Measurements from ENCODE around the gene MRFAP1L1.
"Not testable (repeated sequence)": the region's sequence is repeated elsewhere in the genome, so short reads cannot be mapped to it uniquely, and the experiment has no call there.

Gene MRFAP1L1

GRCh38 chr4:6673191-6673659 is 36.4 kb downstream of the MRFAP1L1 start:
- H3K27me3 ChIP-seq (ENCODE audit: control insufficient read depth in 1 of 2, insufficient read depth in 2 of 2, low read length in 2 of 2); H3K9me3 ChIP-seq (ENCODE audit: control insufficient read depth in 2 of 2, low read length in 2 of 2); H3K36me3 ChIP-seq (ENCODE audit: control insufficient read depth in 2 of 2, insufficient read depth in 2 of 2, low read length in 2 of 2): not testable (repeated sequence)
- Histone ChIP-seq H3K27ac (ENCODE audit: low read length) (peak overlapping the region; percentile 77), H3K4me1 (ENCODE audit: control insufficient read depth, insufficient read depth, low read length) (peaks cover 34% of the 10 kb centered on the region), H3K9ac (ENCODE audit: low read length in 2 of 2) (peak overlapping the region; percentile 80 to 81), H3K4me3 (ENCODE audit: low read length in 2 of 2) (peak overlapping the region; percentile 76 to 83)

GRCh38 chr4:6672541-6673190 is 37.0 kb downstream of the MRFAP1L1 start:
- Histone ChIP-seq H3K4me1 (ENCODE audit: control insufficient read depth, insufficient read depth, low read length) (peaks cover 34% of the 10 kb centered on the region), H3K4me3 (ENCODE audit: low read length in 2 of 2) (peak overlapping the region in 1 of 2 donors; percentile 83)
- not testable (repeated sequence) for H3K9ac ChIP-seq (ENCODE audit: low read length in 2 of 2); H3K27ac ChIP-seq (ENCODE audit: low read length); H3K9me3 ChIP-seq (ENCODE audit: control insufficient read depth in 2 of 2, low read length in 2 of 2); H3K36me3 ChIP-seq (ENCODE audit: control insufficient read depth in 2 of 2, insufficient read depth in 2 of 2, low read length in 2 of 2); H3K27me3 ChIP-seq (ENCODE audit: control insufficient read depth in 1 of 2, insufficient read depth in 2 of 2, low read length in 2 of 2)

GRCh38 chr4:6672131-6672530 is 37.5 kb downstream of the MRFAP1L1 start:
- no peaks in the 10 kb centered on the region for H3K27me3 ChIP-seq (ENCODE audit: control insufficient read depth in 1 of 2, insufficient read depth in 2 of 2, low read length in 2 of 2)
- no peak overlapping the region for H3K27ac ChIP-seq (ENCODE audit: low read length)
- H3K4me3 ChIP-seq (ENCODE audit: low read length in 2 of 2), result no peak overlapping the region
- peaks cover 0 to 9% of the 10 kb centered on the region in 2 donors for H3K36me3 ChIP-seq (ENCODE audit: control insufficient read depth in 2 of 2, insufficient read depth in 2 of 2, low read length in 2 of 2)
- peaks cover 29% of the 10 kb centered on the region for H3K4me1 ChIP-seq (ENCODE audit: control insufficient read depth, insufficient read depth, low read length)
- H3K9me3 ChIP-seq (ENCODE audit: control insufficient read depth in 2 of 2, low read length in 2 of 2), result no peaks in the 10 kb centered on the region
- H3K9ac ChIP-seq (ENCODE audit: low read length in 2 of 2), result no peak overlapping the region

GRCh38 chr4:6671648-6672047 is 38.0 kb downstream of the MRFAP1L1 start:
- Histone ChIP-seq H3K27me3 (ENCODE audit: control insufficient read depth in 1 of 2, insufficient read depth in 2 of 2, low read length in 2 of 2) (no peaks in the 10 kb centered on the region), H3K9ac (ENCODE audit: low read length in 2 of 2) (no peak overlapping the region), H3K27ac (ENCODE audit: low read length) (no peak overlapping the region), H3K4me1 (ENCODE audit: control insufficient read depth, insufficient read depth, low read length) (peaks cover 24% of the 10 kb centered on the region), H3K4me3 (ENCODE audit: low read length in 2 of 2) (no peak overlapping the region), H3K36me3 (ENCODE audit: control insufficient read depth in 2 of 2, insufficient read depth in 2 of 2, low read length in 2 of 2) (peaks cover 0 to 9% of the 10 kb centered on the region in 2 donors), H3K9me3 (ENCODE audit: control insufficient read depth in 2 of 2, low read length in 2 of 2) (no peaks in the 10 kb centered on the region)

- H3K27ac ChIP-seq (ENCODE audit: low read length), result no peak overlapping the region
- no peak overlapping the region for H3K9ac ChIP-seq (ENCODE audit: low read length in 2 of 2)
- H3K4me1 ChIP-seq (ENCODE audit: control insufficient read depth, insufficient read depth, low read length), result peaks cover 10% of the 10 kb centered on the region
- H3K27me3 ChIP-seq (ENCODE audit: control insufficient read depth in 1 of 2, insufficient read depth in 2 of 2, low read length in 2 of 2), result peaks cover 0 to 9% of the 10 kb centered on the region in 2 donors
- no peaks in the 10 kb centered on the region for H3K9me3 ChIP-seq (ENCODE audit: control insufficient read depth in 2 of 2, low read length in 2 of 2)
- H3K36me3 ChIP-seq (ENCODE audit: control insufficient read depth in 2 of 2, insufficient read depth in 2 of 2, low read length in 2 of 2), result peaks cover 0 to 4% of the 10 kb centered on the region in 2 donors
- no peak overlapping the region for H3K4me3 ChIP-seq (ENCODE audit: low read length in 2 of 2)
Observed at GRCh38 chr4:6668391-6668790, 41.3 kb downstream of the MRFAP1L1 start.

- H3K36me3 ChIP-seq (ENCODE audit: control insufficient read depth in 2 of 2, insufficient read depth in 2 of 2, low read length in 2 of 2), result peaks cover 0 to 4% of the 10 kb centered on the region in 2 donors
- H3K9me3 ChIP-seq (ENCODE audit: control insufficient read depth in 2 of 2, low read length in 2 of 2), result no peaks in the 10 kb centered on the region
- no peak overlapping the region for H3K27ac ChIP-seq (ENCODE audit: low read length)
- no peak overlapping the region for H3K9ac ChIP-seq (ENCODE audit: low read length in 2 of 2)
- peaks cover 10% of the 10 kb centered on the region for H3K4me1 ChIP-seq (ENCODE audit: control insufficient read depth, insufficient read depth, low read length)
- H3K27me3 ChIP-seq (ENCODE audit: control insufficient read depth in 1 of 2, insufficient read depth in 2 of 2, low read length in 2 of 2), result peaks cover 0 to 9% of the 10 kb centered on the region in 2 donors
- no peak overlapping the region for H3K4me3 ChIP-seq (ENCODE audit: low read length in 2 of 2)
Observed at GRCh38 chr4:6665320-6665654, 44.4 kb downstream of the MRFAP1L1 start.

- no peaks in the 10 kb centered on the region for H3K36me3 ChIP-seq (ENCODE audit: control insufficient read depth in 2 of 2, insufficient read depth in 2 of 2, low read length in 2 of 2)
- no peak overlapping the region for H3K27ac ChIP-seq (ENCODE audit: low read length)
- peaks cover 0 to 9% of the 10 kb centered on the region in 2 donors for H3K27me3 ChIP-seq (ENCODE audit: control insufficient read depth in 1 of 2, insufficient read depth in 2 of 2, low read length in 2 of 2)
- peak overlapping the region; percentile 20 to 67 for H3K4me3 ChIP-seq (ENCODE audit: low read length in 2 of 2)
- peaks cover 15% of the 10 kb centered on the region for H3K4me1 ChIP-seq (ENCODE audit: control insufficient read depth, insufficient read depth, low read length)
- H3K9ac ChIP-seq (ENCODE audit: low read length in 2 of 2), result peak overlapping the region in 1 of 2 donors; percentile 32
- no peaks in the 10 kb centered on the region for H3K9me3 ChIP-seq (ENCODE audit: control insufficient read depth in 2 of 2, low read length in 2 of 2)
Observed at GRCh38 chr4:6663596-6664393, 45.9 kb downstream of the MRFAP1L1 start.

- no peaks in the 10 kb centered on the region for H3K9me3 ChIP-seq (ENCODE audit: control insufficient read depth in 2 of 2, low read length in 2 of 2)
- H3K9ac ChIP-seq (ENCODE audit: low read length in 2 of 2), result no peak overlapping the region
- peaks cover 21% of the 10 kb centered on the region for H3K4me1 ChIP-seq (ENCODE audit: control insufficient read depth, insufficient read depth, low read length)
- H3K4me3 ChIP-seq (ENCODE audit: low read length in 2 of 2), result no peak overlapping the region
- H3K27me3 ChIP-seq (ENCODE audit: control insufficient read depth in 1 of 2, insufficient read depth in 2 of 2, low read length in 2 of 2), result peaks cover 0 to 9% of the 10 kb centered on the region in 2 donors
- no peak overlapping the region for H3K27ac ChIP-seq (ENCODE audit: low read length)
- no peaks in the 10 kb centered on the region for H3K36me3 ChIP-seq (ENCODE audit: control insufficient read depth in 2 of 2, insufficient read depth in 2 of 2, low read length in 2 of 2)
Observed at GRCh38 chr4:6662591-6662990, 47.1 kb downstream of the MRFAP1L1 start.

- no peaks in the 10 kb centered on the region for H3K9me3 ChIP-seq (ENCODE audit: control insufficient read depth in 2 of 2, low read length in 2 of 2)
- H3K4me1 ChIP-seq (ENCODE audit: control insufficient read depth, insufficient read depth, low read length), result peaks cover 21% of the 10 kb centered on the region
- no peak overlapping the region for H3K9ac ChIP-seq (ENCODE audit: low read length in 2 of 2)
- H3K4me3 ChIP-seq (ENCODE audit: low read length in 2 of 2), result no peak overlapping the region
- no peak overlapping the region for H3K27ac ChIP-seq (ENCODE audit: low read length)
- H3K36me3 ChIP-seq (ENCODE audit: control insufficient read depth in 2 of 2, insufficient read depth in 2 of 2, low read length in 2 of 2), result no peaks in the 10 kb centered on the region
- peaks cover 0 to 6% of the 10 kb centered on the region in 2 donors for H3K27me3 ChIP-seq (ENCODE audit: control insufficient read depth in 1 of 2, insufficient read depth in 2 of 2, low read length in 2 of 2)
Observed at GRCh38 chr4:6660430-6660829, 49.2 kb downstream of the MRFAP1L1 start.

- peaks cover 21% of the 10 kb centered on the region for H3K4me1 ChIP-seq (ENCODE audit: control insufficient read depth, insufficient read depth, low read length)
- H3K27ac ChIP-seq (ENCODE audit: low read length), result no peak overlapping the region
- peaks cover 0 to 3% of the 10 kb centered on the region in 2 donors for H3K27me3 ChIP-seq (ENCODE audit: control insufficient read depth in 1 of 2, insufficient read depth in 2 of 2, low read length in 2 of 2)
- no peak overlapping the region for H3K4me3 ChIP-seq (ENCODE audit: low read length in 2 of 2)
- no peak overlapping the region for H3K9ac ChIP-seq (ENCODE audit: low read length in 2 of 2)
- no peaks in the 10 kb centered on the region for H3K9me3 ChIP-seq (ENCODE audit: control insufficient read depth in 2 of 2, low read length in 2 of 2)
- H3K36me3 ChIP-seq (ENCODE audit: control insufficient read depth in 2 of 2, insufficient read depth in 2 of 2, low read length in 2 of 2), result no peaks in the 10 kb centered on the region
Observed at GRCh38 chr4:6659897-6660296, 49.8 kb downstream of the MRFAP1L1 start.

GRCh38 chr4:6658597-6659075 is 51.0 kb downstream of the MRFAP1L1 start:
- Histone ChIP-seq H3K27me3 (ENCODE audit: control insufficient read depth in 1 of 2, insufficient read depth in 2 of 2, low read length in 2 of 2) (no peaks in the 10 kb centered on the region), H3K36me3 (ENCODE audit: control insufficient read depth in 2 of 2, insufficient read depth in 2 of 2, low read length in 2 of 2) (no peaks in the 10 kb centered on the region), H3K9me3 (ENCODE audit: control insufficient read depth in 2 of 2, low read length in 2 of 2) (no peaks in the 10 kb centered on the region), H3K27ac (ENCODE audit: low read length) (peak overlapping the region; percentile 18), H3K4me3 (ENCODE audit: low read length in 2 of 2) (peak overlapping the region; percentile 56 to 65), H3K9ac (ENCODE audit: low read length in 2 of 2) (peak overlapping the region; percentile 61 to 62), H3K4me1 (ENCODE audit: control insufficient read depth, insufficient read depth, low read length) (peaks cover 11% of the 10 kb centered on the region)

All from stomach smooth muscle (tissue), 2 donors.